ENCODE data around the gene WNT9A.

DNA sequence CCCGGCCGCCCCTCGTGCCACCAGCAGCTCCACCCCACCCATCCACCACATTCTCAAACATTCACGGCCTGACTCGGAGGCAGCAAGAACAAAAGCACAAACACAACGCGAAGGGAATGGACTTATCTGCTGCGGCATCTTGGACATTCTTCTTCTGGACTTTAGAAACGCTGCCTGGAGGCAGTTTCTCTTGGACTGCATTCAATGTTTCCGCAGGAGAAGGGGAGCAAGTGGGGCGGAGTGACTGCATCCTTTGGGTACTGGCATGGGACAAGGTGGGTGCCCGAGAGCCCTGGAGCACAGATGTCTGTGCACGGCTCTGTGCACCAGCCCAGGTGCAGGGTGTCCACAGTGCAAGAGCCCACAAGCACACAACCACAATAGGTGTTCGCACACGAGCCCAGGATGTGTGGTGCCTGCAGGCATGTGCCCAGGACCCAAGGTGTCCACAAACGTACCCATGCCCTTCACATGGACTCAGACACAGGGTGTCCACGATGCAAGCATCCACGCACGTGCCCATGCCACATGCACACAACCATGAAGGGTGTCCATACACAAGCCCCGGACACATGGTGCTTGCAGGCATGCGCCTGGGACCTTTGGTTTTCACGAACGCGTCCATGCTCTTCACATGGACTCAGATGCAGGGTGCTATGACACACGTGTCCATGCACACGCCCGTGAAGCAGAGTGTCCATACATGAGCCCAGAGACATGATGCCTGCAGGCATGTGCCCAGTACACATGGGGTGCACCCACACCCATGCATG, 53.6 kb downstream of the WNT9A start:
- no peak for TF ChIP-seq EZH2 (IDR thresholded peaks at IDR 0.05; ENCODE audit: borderline replicate concordance, low read depth, low read length, poor library complexity, severe bottlenecking)
- TF ChIP-seq, protein P1, sequence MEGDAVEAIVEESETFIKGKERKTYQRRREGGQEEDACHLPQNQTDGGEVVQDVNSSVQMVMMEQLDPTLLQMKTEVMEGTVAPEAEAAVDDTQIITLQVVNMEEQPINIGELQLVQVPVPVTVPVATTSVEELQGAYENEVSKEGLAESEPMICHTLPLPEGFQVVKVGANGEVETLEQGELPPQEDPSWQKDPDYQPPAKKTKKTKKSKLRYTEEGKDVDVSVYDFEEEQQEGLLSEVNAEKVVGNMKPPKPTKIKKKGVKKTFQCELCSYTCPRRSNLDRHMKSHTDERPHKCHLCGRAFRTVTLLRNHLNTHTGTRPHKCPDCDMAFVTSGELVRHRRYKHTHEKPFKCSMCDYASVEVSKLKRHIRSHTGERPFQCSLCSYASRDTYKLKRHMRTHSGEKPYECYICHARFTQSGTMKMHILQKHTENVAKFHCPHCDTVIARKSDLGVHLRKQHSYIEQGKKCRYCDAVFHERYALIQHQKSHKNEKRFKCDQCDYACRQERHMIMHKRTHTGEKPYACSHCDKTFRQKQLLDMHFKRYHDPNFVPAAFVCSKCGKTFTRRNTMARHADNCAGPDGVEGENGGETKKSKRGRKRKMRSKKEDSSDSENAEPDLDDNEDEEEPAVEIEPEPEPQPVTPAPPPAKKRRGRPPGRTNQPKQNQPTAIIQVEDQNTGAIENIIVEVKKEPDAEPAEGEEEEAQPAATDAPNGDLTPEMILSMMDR (conservative IDR thresholded peaks at IDR 0.05; ENCODE audit: low read depth, low read length): no peak

All from A673 (cell line).